HG03135 (cell line): ENCODE results near the gene CYP4A22.
"Not testable (repeated sequence)": the region's sequence is repeated elsewhere in the genome, so short reads cannot be mapped to it uniquely, and the experiment has no call there.

Experiments used
- ATAC-seq: cut with Tn5 transposase; IDR thresholded peaks from one replicate; pipeline ENCODE4 v1.9.1; 2021; ENCODE audit warnings: mild to moderate bottlenecking, moderate library complexity; ENCODE audit not compliant: unreplicated experiment

Gene CYP4A22

DNA sequence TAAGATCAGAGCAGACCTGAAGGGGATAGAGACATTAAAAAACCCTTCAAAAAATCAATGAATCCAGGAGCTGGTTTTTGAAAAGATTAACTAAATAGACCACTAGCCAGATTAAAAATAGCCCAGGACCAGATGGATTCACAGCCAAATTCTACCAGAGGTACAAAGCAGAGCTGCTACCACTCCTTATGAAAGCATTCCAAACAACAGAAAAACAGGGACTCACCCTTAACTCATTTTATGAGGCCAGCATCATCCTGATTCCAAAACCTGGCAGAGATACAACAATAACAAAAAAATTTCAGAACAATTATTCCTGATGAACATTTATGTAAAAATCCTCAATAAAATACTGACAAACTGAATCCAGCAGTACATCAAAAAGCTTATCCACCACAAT is 19.2 kb downstream of the CYP4A22 start:
- ATAC-seq, result not testable (repeated sequence)

DNA sequence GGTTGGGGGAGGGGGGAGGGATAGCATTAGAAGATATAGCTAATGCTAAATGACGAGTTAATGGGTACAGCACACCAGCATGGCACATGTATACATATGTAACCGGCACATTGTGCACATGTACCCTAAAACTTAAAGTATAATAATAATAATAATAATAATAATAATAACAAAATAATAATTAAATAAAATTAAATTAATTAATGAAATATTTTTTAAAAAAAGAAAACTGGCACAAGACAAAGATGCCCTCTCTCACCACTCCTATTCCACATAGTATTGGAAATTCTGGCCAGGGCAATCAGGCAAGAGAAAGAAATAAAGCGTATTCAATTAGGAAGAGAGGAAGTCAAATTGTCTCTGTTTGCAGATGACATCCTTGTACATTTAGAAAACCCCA is 20.7 kb downstream of the CYP4A22 start:
- not testable (repeated sequence) for ATAC-seq

DNA sequence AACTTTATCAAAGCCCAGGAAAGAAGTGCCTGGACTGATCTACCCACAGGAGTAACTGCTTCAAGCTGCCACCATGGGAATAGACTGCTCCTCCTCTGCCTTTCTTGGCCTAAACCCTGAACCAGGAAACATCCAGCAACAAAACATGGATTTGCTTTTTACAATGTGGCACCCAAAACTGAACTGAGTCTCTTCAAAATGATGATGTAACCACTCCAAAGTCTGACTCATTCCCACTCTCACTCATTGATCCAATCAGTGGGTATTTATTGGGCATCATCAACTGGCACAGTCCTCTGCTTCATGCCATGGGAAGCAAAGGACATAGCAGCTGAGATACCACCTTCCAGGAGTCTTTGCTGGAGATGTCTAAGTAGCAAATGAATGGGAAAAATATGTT is 23.5 kb downstream of the CYP4A22 start:
- no peak for ATAC-seq

DNA sequence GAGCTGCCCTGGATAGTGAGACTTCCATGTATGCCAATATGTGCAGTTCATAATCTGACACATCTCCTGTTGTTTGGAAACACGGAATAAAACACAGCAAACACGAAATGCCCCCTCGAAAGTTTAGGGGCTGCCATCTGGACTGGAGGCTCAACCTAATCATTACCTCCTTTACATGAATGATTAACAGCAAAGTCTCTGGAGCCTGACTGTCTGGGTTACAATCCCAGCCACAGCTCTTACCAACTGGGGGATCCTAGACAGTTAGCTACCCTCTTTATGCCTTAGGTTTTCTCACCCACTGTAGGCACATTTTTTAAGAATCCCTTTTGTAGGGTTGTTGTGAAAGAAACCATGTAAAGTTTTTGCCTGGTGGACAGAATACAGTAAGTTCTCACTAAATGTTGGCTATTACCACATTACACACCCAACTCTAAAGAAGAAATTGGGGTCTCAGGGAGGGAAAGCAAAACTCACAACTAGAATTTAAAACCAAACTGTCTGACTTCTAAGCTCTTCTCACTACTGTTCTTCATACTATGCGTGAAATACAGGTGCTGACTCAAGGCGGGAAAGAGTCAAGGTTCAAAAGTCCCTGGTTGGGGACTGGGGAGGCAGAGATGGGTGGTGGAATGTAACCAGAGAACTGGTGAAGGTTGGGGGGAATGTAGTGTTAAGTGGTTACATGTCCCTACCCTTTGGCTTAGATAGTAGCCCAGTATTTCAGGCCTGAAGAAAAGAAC is 24.2 kb downstream of the CYP4A22 start:
- ATAC-seq, result no peak

DNA sequence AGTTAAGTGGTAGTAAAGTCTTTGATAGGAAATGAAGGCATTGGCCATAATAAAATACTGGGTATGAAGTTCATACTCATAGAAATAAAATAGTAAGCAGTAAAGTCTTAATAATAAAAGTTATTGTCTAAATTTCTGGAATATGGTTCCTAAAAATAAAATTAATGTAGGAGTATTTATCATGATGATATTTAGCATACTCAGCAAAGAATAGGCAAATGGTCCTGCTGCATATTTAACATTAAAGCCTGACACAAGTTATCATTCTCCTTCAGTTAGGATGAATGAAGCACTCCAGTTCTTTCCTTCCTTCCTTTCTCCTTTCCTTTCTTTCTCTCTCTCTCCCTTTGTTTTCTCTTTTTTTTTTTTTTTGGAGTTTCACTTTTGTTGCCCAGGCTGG is 27.3 kb downstream of the CYP4A22 start:
- no peak for ATAC-seq

DNA sequence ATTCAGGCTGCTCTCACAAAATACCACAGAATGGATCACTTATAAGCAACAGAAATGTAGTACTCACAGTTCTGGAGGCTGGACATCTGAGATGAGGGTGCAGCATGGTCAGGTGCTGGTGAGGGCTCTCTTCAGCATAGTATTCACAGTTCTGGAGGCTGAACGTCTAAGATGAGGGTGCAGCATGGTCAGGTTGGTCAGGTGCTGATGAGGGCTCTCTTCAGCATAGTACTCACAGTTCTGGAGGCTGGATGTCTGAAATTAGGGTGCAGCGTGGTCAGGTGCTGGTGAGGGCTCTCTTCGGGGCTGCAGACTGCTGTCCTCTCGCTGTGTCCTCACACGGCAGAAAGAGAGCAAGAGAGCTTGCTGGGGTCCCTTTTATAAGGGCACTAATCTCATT is 35.5 kb downstream of the CYP4A22 start:
- no peak for ATAC-seq

DNA sequence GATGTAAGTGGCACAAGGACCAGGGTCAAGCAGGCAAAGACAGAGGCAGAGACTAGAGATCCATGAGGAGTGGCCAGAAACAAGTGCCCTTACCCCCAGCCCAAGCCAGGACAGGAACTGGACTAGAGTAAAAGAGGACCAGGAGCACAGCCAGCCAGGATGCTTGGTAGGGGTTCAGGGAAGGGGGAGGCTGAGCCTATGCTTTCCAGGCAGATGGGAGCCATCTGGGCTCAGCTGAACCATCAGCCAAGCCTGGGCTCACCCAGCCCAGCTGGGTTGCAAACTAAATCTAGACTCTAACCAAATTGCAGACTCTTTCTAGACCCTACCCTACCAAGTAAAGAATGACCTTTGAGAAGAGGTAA is 37.4 kb downstream of the CYP4A22 start:
- no peak for ATAC-seq

DNA sequence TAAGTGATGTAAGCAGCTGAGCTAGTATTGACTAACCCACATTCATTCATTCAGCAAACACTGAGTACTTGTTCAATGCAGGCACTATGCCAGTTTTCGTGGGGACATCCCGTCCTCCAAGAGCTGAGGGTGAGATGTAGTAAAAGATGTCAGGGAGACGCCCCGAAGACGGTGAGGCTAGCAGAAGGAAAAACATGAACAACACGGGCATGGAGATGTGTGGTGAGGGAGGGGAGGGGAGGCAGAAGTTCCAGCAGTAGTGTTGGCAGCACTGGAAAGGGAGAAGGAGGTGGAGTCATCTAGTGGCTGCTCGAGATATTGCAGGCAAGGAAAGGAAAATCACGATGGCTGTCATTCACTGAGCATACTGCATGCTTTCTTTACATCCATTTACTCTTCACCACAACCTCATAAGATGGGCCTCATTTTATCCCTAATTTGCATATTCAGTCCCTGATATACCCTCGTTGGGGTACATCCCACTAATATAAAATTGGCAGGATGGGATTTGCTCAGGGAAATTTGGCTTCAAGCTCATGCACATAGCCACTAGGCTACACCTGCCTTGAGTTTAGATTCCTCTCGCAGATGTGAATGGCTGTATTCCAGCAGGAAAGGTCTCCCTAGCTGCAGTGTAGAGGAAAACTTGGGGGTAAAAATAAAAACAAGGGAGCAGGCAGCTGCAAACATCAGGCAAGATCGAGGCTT is 38.1 kb downstream of the CYP4A22 start:
- no peak for ATAC-seq

DNA sequence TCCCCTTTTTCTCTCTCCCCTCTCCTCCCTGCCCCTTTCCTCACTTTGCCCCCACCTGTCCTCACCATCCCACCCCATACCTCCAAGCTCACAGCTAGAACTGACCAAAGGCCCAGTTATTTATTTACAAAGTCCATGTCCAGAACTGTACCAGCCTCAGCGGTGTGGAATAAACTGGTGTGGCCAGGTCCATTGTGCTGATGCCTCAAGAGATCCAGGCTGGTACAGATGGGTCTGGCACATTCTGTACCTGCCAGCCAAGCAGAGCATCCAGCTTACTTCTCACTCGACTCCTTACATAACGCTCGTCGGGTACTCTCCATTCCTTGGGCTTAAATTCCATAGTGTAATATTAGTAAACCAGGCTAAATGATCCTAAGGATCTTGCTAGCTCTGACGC is 40.8 kb downstream of the CYP4A22 start:
- no peak for ATAC-seq

DNA sequence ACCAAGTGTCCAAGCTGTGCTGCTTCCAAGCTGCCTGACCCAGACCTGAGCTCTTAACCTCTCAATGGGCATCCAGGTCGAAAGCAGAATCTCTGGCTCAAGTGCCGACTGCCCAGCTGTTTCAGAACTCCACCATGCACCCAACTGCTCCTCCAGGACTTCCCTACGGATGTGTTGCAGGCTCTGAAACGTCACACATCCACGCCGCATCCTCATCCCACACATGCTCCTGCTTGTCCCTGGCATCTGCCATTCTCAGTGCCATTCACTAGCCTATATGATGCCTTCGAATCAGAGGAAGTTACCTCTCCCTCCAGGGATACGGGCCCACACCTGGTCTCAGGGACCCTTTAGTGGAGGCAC is 41.4 kb downstream of the CYP4A22 start:
- no peak for ATAC-seq

DNA sequence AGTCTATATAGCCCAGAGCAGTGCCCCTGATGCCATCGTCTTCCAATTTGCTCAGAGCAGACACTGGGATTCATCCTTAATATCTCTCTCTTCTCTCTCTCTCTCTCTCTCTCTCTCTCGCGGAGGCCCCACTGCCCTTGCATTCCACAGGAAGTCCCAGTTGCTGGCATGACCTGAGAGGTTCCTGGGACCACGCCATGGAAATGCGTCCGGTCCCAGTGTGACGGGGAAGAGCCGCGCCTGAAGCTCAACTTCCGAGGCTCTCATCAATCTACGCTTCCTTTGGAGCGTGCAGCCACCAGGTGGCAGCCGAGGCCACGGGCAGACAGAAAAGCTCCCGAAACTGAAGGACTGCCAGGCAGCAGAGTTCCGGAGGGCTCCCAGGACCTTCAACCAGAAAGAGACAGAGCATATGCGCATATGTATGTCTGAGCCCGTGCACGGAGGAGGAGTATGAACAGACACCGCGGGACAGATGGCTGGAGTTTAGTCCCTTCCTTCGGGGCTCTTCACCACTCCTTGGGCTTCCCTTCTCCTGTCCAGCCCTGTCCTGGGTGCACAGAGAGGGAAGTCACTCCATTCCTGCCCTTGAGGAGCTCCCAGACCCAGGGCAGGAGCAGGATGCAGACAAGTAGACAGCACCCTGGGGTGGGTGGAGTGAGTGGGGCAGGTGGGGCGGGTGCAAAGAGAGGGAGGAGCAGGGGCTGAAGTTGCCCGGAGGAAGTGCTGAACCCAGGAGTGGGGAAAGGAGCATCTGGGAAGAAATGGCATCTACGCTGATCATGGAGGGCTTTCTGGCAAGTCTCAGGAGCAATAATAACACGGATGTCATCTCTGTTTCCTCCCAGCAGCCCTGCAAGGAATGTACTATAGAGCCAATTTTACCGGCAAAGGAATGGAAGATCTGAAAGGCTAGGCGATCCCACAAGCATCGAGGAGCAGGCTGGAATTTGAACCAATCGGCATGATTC is 42.1 kb downstream of the CYP4A22 start:
- peak; percentile 78 for ATAC-seq

DNA sequence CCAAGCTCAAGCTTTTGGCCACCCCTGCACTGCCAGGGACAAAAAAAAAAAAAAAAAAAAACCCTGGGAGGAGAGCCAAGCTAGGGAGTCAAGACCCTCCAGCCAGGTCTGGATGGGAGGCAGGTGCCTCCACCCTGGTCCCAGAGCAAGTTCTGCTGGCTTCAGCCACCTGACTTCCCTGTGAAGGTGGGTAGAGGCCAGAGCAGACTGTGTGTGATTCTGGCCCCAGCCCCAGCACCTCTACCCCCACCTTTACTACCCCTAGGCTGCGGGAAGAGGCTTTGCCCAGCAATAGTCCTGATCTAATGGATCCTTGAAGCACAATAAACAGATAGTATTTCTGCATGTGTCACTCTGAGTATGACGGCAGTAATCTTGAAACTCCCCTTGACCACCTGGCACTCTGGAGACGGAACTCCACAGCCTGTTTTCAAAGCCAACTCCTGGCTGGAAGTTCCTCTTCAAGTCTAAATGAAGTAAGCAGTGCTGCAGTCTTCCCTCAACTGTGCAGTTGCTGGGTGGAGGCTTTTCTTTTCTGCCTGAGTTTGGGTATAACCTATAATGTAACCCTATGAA is 42.8 kb downstream of the CYP4A22 start:
- ATAC-seq, result no peak

DNA sequence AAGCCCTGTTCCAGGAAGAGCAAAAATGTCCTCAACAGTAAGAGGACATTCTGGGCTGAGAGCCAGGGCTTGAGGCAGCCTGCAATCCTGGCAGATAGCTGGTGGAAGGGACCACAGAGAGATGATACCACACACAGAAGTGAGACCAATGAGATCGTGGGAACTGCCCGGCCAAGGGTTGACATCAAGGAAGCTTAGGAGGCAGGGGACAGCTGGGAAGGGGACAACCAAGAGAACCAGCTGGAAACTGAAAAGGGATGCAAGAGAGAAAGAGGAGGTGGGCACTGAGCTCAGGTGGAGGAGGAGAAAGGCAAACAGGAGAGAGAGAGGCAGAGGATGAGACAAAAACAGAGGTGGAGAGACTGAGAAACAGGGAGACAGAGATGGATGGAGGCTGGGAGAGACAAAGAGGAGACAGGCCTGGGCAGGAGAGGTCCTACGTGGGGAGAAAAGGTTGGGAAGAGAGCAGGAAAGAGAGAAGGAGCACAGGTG is 43.4 kb downstream of the CYP4A22 start:
- ATAC-seq, result no peak

DNA sequence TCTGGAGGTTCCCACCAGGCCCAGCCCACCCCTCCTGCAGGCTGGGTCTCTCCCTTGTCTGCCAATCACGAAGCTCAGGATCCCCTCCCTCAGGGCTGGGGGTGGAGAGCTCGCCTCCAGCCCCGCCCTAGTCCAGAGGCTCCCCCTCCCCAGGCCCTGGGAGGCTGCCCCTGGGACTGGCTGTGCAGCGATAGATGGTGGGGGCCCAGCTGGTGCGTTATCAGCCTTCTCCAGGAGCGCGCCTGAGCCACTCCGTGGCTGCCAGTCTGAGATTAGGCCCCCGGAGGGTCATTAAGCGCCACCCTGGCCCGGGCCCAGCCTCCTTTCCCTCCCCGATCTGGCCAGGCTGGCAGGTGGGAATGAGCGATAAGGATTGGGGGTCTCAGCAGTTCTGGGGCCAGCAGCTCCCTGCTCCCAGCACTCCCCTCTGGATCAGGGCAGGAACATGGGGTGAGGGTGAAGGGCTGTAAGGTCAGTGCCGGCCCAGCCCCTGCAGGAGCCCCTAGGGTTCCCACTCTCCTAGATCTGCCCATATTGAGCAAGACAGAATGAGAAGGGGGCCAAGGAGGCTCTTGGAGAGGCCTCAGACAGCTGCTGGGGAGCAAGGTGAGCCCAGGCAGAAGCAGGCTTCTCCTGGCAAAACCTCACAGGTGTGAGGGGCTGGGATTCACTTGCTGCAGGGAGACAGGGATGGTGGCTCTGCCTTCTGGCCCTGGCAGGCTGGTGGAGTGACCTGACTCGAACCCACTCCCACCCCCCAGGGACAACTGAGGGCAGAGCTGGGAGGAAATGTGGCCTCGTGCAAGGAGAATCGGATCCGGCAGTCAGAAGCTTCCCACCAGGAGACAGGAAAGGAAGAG is 44.1 kb downstream of the CYP4A22 start:
- ATAC-seq, result no peak

DNA sequence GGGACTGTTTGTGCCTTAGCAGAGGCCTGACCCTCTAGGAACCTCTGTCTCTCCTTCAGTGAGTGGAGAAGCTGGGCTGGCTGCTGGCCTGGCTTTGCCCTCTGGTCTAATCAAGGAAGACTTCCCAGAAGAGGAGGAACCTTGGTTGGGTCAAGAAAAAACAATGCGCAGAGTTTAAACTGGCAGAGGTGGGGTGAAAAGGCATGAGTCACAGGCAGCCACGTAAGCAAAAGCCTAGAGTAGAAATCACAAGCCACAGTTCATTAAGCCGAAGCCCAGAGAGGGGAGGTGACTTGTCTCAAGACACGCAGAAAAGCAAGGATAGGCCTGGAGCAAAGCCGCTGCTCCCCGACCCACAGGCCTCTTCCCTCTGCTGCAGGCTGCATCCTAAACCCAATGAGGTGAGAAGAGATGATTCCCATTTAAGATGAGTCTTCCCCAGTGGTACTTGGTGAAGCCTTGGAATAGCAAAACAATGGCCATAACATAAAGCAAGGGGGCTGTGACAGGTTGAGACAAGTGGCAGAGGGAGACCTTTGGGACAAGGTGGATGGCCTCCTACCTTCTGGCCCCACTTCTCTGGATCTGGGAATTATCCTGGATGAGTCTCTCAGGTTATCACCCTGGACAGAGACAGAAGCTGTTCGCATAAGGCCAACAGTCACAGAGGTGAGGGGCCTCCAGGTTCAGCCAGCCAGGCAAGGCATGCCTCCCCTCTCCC is 44.9 kb downstream of the CYP4A22 start:
- no peak for ATAC-seq

DNA sequence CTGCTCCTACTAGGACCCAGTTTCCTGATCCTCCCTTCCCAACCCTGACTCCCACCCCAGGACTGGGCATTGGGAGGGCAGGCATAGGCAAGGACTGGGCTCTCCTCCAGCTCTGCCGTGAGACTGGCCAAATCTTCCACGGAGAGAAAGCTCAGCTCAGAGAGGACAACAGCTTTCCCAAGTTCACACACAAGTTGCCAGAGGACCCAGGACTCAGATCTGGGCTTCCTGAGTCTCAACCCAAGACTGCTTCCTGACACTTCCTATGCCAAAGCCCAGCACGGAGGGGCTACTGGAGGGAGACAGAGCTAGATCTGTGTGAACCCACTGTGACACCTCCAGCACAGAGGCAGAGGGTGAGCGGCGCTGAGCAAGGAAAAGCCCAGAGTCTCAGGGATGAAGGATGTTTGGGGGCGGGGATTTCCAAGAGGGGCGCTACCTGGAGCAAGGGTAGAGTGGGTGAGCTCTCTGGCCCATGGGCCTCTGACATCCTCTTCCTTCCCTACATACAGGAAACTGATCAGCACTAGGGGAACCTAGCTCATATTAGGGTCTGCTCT is 45.5 kb downstream of the CYP4A22 start:
- no peak for ATAC-seq

DNA sequence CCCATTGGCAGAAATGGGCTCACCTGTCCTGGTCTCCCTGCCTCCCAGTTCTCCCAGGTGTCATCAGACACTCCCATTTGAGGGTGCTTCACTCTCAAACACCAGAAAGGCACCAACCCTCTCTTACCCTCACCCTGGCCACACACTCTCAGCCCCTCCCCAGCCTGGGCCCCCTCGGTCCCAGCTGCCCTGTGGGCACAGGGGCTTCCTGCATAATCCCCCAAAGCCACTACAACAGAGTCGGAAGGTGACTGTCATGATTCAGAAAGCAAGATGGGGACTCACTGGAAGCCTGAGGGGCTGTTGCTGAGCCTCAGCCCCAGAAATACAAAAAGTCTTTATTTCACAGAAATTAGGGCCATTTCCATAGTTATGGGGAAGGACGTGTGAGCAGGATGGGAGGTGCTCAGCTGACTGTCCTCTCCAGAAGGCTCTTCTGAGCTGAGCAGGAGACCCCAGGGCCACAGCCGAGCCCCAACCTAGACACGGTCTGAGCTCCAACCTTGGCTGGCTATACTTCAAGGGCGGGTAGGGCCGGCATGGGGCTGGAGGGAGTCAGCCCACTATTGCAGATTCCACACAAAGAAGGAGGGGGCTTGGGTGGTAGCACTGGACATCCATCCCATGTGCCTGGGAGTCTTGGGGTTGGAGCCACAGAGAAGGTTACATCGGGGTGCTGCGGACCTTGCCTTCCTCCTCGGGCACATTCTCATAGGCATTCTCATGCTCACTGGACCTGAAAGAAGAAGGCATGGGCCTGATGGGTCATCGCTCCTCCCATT is 46.3 kb downstream of the CYP4A22 start:
- ATAC-seq, result no peak

DNA sequence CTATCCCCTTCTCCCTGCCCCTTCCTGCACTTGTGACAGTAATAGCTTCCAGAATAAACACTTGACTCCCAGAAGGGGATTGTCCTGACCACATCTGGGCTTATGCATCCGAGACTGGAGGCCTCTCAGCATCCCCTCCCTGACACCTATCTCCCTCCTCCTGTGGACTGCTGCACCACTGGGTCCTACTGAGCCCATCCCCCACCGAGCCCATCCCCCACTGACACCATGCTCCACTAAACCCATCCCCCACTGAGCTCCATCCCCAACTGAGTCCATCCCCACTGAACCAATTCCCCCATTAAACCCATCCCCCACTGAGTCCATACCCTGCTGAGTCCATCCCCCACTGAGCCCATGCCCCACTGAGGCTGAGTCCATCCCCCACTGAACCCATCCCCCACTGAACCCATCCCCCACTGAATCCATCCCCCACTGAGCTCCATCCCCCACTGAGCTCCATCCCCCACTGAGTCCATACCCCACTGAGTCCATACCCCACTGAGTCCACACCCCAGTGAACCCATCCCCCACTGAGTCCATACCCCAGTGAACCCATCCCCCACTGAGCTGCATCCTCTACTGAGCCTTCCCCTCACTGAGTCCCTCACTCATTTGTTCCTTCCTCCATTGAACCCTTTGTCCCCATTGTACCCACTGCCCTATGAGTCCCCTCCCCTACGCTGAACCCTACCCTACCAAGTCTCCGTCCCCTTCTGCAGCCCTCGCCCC is 47.0 kb downstream of the CYP4A22 start:
- ATAC-seq, result no peak
